GM19452 (cell line): ENCODE measurements around the gene MYO18B.

ENCODE experiments used
- ATAC-seq: cut with Tn5 transposase; IDR thresholded peaks from one replicate; pipeline ENCODE4 v1.9.1; 2021; ENCODE audit not compliant: unreplicated experiment

Gene MYO18B

GRCh38 chr22:25774575-25775026 lies 32.6 kb downstream of the MYO18B start:
- ATAC-seq, result no peak

- ATAC-seq, result no peak
Measured at GRCh38 chr22:25775531-25775930, 33.5 kb downstream of the MYO18B start.

- no peak for ATAC-seq
Measured at GRCh38 chr22:25777411-25777810, 35.4 kb downstream of the MYO18B start.

DNA sequence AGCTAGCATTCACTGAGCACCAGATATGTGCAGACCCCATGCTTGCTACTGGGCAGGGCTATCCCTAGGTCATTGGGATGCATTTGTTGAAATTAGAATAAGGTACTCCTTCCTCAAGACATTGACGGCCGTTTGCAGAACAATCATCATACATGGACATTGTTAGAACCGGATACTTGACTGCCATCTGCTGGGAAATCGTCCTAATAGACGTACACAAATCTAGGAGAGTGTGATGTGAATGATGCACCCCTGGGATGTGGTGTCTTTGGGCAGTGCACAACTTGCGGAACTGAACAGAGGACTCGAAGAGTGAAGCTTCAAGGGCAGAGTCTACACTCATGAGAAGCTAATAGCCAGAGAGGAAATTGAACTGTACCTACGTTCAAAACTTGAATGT lies 35.9 kb downstream of the MYO18B start:
- ATAC-seq, result no peak

GRCh38 chr22:25779426-25779825 lies 37.4 kb downstream of the MYO18B start:
- no peak for ATAC-seq

DNA sequence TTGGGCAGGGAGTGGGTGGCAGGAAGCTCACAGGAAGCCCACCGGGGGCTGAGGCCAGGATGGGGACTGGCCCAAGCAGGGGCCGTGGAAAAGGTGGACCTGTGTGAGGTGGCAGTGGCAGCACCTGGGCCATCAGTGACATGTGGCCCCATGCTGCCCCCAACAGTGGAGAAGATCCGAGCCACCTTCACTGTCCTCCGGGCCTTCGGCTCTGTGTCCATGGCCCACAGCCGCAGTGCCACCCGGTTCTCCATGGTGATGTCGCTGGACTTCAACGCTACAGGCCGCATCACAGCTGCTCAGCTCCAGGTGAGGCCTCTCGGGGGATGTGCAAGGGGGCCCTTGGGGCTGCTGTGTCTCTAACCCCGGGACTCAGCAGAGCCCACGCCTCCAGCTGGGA lies 37.9 kb downstream of the MYO18B start:
- no peak for ATAC-seq

DNA sequence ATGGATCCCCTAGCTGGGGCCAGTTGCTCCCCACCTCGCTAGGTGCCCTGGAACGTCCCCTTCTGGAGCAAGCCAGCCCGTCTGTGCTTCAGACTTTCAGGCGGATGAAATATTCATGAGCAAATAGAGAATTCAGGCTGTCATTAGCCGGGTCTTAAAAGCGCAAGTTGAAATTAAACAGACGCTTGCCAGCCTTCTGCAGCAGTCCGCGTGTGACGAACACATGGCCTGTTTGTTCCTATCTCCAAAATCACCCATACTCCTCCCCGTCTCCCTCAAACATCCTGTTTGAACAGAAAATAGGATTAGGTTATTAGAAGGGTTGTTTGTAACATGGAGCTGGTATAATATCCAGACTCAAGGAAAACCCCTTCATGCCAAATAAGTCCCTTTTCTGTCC lies 38.7 kb downstream of the MYO18B start:
- no peak for ATAC-seq

- no peak for ATAC-seq
Measured at GRCh38 chr22:25781801-25782200, 39.8 kb downstream of the MYO18B start.

DNA sequence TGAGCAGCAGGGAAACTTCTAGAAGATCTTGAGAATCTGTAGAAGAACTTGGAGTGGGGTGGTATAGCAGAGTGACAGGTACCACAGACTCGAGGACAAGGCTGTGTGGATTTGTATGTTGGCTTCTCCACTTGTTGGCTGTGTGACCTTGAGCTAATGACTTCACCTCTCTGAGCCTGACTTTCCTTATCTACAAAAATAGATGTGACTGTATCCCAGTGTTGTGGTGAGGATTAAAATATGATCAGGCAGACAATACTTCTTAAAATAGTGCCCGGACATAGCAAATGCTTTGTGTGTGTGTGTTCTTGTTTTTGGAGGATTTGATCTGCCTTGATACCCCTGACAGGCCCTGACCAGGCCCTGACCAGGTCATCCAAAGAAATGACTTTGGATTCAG lies 40.8 kb downstream of the MYO18B start:
- ATAC-seq, result no peak

GRCh38 chr22:25783856-25784255 lies 41.9 kb downstream of the MYO18B start:
- no peak for ATAC-seq

- ATAC-seq, result no peak
Measured at GRCh38 chr22:25786165-25786564, 44.2 kb downstream of the MYO18B start.

DNA sequence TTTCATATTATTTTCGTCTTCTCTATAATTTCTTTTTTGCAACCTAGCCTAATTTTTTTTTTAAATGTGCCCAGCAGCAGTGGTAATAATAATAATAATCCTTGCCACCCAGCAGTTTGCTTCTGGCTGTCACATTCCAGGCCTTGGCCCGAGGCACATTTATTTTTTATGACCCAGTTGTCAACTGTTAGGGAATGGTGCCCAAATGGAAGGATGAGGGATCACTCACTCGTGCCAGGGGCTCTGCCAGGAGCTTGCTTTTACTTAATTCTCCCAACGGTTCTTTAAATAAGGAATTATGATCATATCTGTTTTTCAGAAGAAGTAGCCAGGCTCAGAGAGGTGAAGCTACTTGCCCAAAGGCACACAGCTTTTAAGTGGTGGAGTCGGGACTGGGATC lies 49.6 kb downstream of the MYO18B start:
- ATAC-seq, result no peak

DNA sequence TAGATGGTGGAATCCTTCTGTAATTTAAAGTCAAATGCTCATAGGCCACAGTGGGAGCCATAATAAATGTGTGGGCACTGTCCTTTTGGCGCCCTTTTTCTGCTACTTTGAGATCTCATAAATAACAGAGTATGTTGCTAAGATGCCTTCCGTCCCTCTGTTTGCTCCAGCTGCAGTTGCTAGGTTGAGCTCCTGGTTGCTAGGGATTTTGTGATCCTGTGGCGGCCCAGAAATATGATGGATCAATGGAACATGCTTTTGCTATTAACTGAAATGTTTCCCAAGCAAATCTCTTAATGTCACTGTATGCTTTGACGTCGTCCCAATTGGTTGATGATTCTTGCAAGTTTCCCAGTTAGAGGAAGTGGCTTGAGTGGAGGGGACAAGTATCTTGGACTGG lies 53.5 kb downstream of the MYO18B start:
- ATAC-seq, result no peak

- no peak for ATAC-seq
Measured at GRCh38 chr22:25797498-25798290, 55.7 kb downstream of the MYO18B start.

DNA sequence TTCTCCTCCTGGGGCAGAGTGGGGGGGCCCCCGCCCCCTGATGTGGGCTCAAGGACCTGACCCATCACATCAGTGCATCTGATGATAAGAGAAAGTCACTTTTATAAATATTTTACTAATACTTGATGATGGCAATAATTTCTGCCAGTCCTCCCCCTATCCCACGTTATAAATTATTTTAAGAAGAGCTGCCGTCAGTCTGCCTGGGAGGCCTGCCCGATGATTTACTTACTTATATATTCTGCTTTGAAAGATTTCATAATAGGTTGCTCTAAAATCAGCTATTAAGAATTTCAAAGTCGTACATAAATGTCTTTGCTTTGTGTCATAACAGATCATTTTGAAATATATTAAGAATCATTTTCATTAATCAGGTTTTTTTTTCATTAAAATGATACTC lies 58.8 kb downstream of the MYO18B start:
- ATAC-seq, result no peak

GRCh38 chr22:25802018-25802417 lies 60.0 kb downstream of the MYO18B start:
- no peak for ATAC-seq

DNA sequence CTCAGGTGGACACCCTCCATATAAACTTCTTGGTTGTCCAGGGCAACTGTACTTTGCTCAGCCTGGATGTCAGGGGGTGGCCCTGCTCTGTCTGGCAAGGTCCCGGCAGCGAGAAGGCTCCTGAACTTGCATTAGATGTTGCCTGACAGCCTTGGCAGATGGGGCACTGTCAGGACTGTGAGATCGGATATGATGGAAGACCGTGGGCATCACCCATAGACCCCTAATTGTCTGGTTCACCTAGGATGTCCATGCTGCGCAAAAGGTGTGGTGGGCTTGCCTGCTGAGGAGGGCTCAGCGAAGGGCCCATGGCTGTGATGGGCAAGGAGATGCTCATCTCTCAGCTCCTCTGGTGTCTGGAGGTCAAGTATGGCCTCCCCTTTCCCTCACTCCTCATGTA lies 62.7 kb downstream of the MYO18B start:
- ATAC-seq, result no peak

DNA sequence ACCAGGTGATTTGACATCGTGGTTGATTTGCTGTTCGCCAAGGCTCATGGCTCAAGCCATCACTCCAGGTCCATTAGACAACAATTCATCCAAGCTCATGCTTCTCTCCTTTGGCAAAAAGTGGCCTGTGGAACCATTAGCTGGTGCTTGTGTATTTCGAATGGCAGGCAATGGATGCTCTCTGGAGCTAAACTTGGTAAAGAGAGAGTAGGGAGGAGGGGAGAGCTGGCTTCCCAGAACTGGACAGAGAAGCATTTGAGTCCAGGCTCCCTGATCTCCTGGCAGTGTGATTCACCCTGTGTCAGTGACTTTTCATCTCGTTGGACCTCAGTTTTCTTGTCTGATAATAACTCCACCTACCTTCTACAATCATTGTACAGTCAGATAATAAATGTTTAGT lies 64.6 kb downstream of the MYO18B start:
- no peak for ATAC-seq

GRCh38 chr22:25814685-25815084 lies 72.7 kb downstream of the MYO18B start:
- no peak for ATAC-seq

DNA sequence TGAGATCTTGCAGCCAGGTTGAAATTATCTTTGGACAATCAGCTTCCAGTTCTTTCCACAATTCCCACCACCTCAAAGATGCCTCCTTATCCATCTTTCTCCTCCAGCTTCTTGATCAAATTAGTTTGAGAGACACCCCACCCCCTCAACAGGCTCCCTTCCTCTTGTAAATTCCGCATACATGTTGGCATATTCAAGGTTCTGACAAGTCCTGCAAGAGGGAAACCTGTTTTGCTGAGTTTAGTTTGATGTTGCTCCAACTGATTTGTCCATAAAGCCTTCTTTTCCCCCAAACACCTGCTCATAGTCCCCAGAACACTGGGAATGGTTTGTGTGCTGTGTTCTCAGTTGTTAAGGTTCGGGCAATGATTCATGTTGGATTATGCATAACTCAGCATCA lies 73.6 kb downstream of the MYO18B start:
- ATAC-seq, result no peak

DNA sequence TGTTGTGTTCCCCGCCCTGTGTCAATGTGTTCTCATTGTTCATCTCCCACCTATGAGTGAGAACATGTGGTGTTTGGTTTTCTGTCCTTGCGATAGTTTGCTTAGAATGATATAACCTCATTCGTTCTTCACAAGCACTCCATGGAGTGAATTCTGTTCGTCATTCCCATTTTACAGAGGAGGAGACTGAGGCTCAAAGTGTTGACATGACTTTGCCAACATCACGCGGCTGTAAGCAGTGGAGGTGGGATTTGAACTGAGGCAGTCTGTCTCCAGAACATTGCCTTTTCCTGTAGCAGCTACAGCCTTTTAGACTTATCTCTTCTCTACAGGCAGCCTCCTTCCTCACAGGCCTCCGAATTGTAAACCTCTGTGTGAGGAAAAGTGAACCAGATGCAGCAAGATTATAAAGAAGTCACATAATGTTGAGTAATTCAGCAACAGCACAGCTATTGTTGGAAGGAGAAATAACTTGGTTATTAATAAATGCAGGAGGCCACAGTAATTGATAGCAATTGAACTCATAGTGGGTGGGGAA lies 74.6 kb downstream of the MYO18B start:
- ATAC-seq, result no peak

GRCh38 chr22:25817092-25817943 lies 75.3 kb downstream of the MYO18B start:
- ATAC-seq, result no peak
